KMS-11 (cell line): Measurements from ENCODE around the gene TIAM1.
A peak's percentile ranks its signal among the peaks of the same experiment; 100 is the strongest.

Source experiments
- H2AFZ ChIP-seq: fragments of 200-600 bp; sonication (generic); 2 replicates; pipeline ENCODE4 v1.6.1; 2016; ENCODE audit warnings: antibody characterized with exemption, mixed run types, low read depth
- H3K27ac ChIP-seq: fragments of 200-600 bp; sonication (generic); 2 replicates; pipeline ENCODE4 v1.6.1; 2016; ENCODE audit warnings: mild to moderate bottlenecking, mixed run types
- H3K27me3 ChIP-seq: fragments of 200-600 bp; sonication (generic); 2 replicates; pipeline ENCODE4 v1.6.1; 2017; ENCODE audit warnings: mild to moderate bottlenecking, low read depth, mixed run types, moderate library complexity; ENCODE audit not compliant: insufficient read depth
- H3K36me3 ChIP-seq: fragments of 200-600 bp; sonication (generic); 2 replicates; pipeline ENCODE4 v1.6.1; 2017; ENCODE audit warnings: mild to moderate bottlenecking, mixed run types; ENCODE audit not compliant: insufficient read depth
- H3K4me1 ChIP-seq: fragments of 200-600 bp; sonication (generic); 2 replicates; pipeline ENCODE4 v1.6.1; 2016; ENCODE audit warnings: mild to moderate bottlenecking, low read depth, mixed run types; ENCODE audit not compliant: poor library complexity, severe bottlenecking
- H3K4me2 ChIP-seq: fragments of 200-600 bp; sonication (generic); 2 replicates; pipeline ENCODE4 v1.7.0; 2016; ENCODE audit warnings: mild to moderate bottlenecking, mixed run types
- H3K4me3 ChIP-seq: fragments of 200-600 bp; sonication (generic); IDR thresholded peaks from 2 replicates; pipeline ENCODE4 v1.6.1; 2017; ENCODE audit warnings: low read depth, low read length, mixed read lengths; ENCODE audit not compliant: insufficient read depth
- H3K79me2 ChIP-seq: fragments of 200-600 bp; sonication (generic); 2 replicates; pipeline ENCODE4 v1.6.1; 2016; ENCODE audit warnings: low read depth, mixed run types; ENCODE audit not compliant: insufficient read depth
- H3K9ac ChIP-seq: fragments of 200-600 bp; sonication (generic); 2 replicates; pipeline ENCODE4 v1.6.1; 2016; ENCODE audit warnings: mild to moderate bottlenecking, mixed run types
- H4K20me1 ChIP-seq: fragments of 200-600 bp; sonication (generic); 2 replicates; pipeline ENCODE4 v1.6.1; 2016; ENCODE audit warnings: mild to moderate bottlenecking, mixed run types; ENCODE audit not compliant: insufficient read depth
- CTCF ChIP-seq: fragments of 200-600 bp; sonication (generic); conservative IDR thresholded peaks from 2 replicates; pipeline ENCODE4 v1.6.1; 2017; ENCODE audit warnings: low read depth, mild to moderate bottlenecking, antibody characterized with exemption, low read length, moderate library complexity, mixed read lengths

TIAM1 gene

DNA sequence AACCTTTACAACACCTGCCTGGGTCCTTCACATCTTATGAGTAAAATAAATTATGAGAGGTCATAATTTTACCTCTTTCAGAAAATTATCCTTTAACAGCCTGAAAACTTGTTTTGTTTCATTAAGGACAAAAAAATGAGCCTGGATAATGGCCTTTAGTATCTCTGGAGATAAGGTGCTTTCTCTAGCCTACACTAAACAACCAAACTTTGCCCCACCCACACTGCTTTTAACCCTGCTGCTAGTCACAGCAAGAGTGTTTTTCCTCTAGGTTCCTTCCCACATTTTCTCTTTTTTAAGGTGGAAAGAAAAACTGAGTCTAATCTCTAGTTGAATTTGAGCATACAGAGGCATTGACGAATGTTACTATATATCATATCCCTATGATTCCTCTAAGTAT, 204.0 kb downstream of the TIAM1 start:
- peaks cover 11% of the 10 kb centered on the region for H3K4me1 ChIP-seq
- no peaks in the 10 kb centered on the region for H4K20me1 ChIP-seq
- H3K27ac ChIP-seq, result no peak overlapping the region
- H3K4me2 ChIP-seq, result no peak overlapping the region
- H3K9ac ChIP-seq, result no peak overlapping the region
- H3K4me3 ChIP-seq, result no peak overlapping the region
- no peaks in the 10 kb centered on the region for H3K79me2 ChIP-seq
- no peak overlapping the region for H2AFZ ChIP-seq
- no peaks in the 10 kb centered on the region for H3K36me3 ChIP-seq
- no peak for TF ChIP-seq CTCF
- H3K27me3 ChIP-seq, result no peaks in the 10 kb centered on the region

DNA sequence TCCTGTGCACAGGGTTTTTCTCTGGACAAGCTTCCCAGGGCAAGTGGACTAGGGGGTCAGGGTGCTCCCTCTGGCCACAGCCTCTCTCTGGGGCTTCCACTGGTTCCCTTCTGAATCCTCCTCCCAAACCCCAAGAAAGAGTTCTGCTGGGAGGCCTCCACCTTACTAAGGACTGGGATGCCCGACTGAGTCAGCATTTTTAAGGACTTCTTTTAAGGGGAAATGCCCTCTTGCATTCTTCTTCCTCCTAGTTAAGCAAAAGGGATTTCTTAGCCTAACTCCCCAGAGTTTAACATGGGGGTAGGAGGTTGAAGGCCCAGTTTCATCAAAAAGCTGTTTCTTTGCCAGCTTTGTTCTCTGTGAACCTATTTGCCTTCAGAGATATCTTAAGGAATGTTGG, 206.1 kb downstream of the TIAM1 start:
- H3K36me3 ChIP-seq, result no peaks in the 10 kb centered on the region
- no peak overlapping the region for H3K9ac ChIP-seq
- no peaks in the 10 kb centered on the region for H3K79me2 ChIP-seq
- no peaks in the 10 kb centered on the region for H4K20me1 ChIP-seq
- H3K4me1 ChIP-seq, result peaks cover 32% of the 10 kb centered on the region
- H3K27ac ChIP-seq, result no peak overlapping the region
- H2AFZ ChIP-seq, result no peak overlapping the region
- no peak for TF ChIP-seq CTCF
- no peak overlapping the region for H3K4me3 ChIP-seq
- peak overlapping the region; percentile 9; the same call in 1 of the 2 replicates for H3K4me2 ChIP-seq
- 0 out of 2 replicates have a peak, but pooled peaks cover 3% of the 10 kb centered on the region for H3K27me3 ChIP-seq

- Histone ChIP-seq H2AFZ (no peak overlapping the region), H3K36me3 (no peaks in the 10 kb centered on the region), H3K79me2 (no peaks in the 10 kb centered on the region), H4K20me1 (no peaks in the 10 kb centered on the region), H3K27ac (no peak overlapping the region), H3K4me2 (no peak overlapping the region), H3K4me3 (no peak overlapping the region), H3K9ac (no peak overlapping the region), H3K27me3 (0 out of 2 replicates have a peak, but pooled peaks cover 3% of the 10 kb centered on the region), H3K4me1 (peaks cover 41% of the 10 kb centered on the region)
- TF ChIP-seq CTCF, result no peak
Measured at GRCh38 chr21:31136891-31137290, 207.2 kb downstream of the TIAM1 start.

DNA sequence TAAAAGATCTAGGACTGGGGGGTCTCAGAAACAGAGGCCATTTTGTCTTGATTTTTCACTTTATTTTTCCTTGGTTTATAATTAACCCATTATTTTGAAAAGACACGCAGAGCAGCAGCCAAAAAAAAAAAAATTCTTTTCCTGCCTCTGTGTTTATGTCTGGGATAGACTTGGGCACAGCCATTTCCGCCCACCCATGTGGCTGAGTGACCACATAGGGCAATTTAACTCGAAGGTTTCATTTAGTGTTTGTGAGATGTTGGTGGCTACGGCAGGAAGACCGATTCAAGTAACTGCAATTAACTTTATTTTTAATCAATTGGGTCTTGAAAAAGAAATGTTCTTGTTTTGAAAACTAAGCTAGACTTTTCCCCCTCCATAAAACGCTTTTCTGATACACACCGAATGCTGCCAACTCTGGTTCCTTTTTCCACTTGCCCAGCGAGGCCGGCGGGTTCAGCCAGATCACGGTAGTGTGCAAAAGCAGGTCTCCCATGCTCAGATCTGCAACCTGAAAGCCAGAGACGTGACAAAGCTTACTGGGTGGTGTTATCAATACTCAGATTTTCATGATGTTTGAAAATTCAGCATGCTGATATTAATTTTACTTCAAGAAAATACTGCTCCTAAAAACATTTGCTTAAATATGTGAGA, 208.4 kb downstream of the TIAM1 start:
- H3K4me3 ChIP-seq, result no peak overlapping the region
- peaks cover 53% of the 10 kb centered on the region for H3K4me1 ChIP-seq
- H3K79me2 ChIP-seq, result no peaks in the 10 kb centered on the region
- no peaks in the 10 kb centered on the region for H4K20me1 ChIP-seq
- no peaks in the 10 kb centered on the region for H3K36me3 ChIP-seq
- H2AFZ ChIP-seq, result no peak overlapping the region
- no peak overlapping the region for H3K9ac ChIP-seq
- TF ChIP-seq CTCF, result no peak
- H3K27me3 ChIP-seq, result 0 out of 2 replicates have a peak, but pooled peaks cover 3% of the 10 kb centered on the region
- H3K4me2 ChIP-seq, result no peak overlapping the region
- no peak overlapping the region for H3K27ac ChIP-seq
